MM.1S (cell line): Measurements from ENCODE around the gene TCEAL9.

Experiments used
- DNase-seq: peaks from one replicate; pipeline ENCODE4 v3.0.0-alpha.2; 2015
- H2AFZ ChIP-seq: fragments of 300-600 bp; sonication (generic); 2 replicates; pipeline ENCODE4 v1.6.0; 2016; ENCODE audit warnings: antibody characterized with exemption, low read length
- H3F3A ChIP-seq: fragments of 300-600 bp; sonication (generic); 2 replicates; pipeline ENCODE4 v1.6.1; 2016; ENCODE audit warnings: mild to moderate bottlenecking, antibody characterized with exemption, low read length, moderate library complexity, mixed read lengths; ENCODE audit not compliant: insufficient read depth
- H3K27ac ChIP-seq: fragments of 300-600 bp; sonication (generic); 2 replicates; pipeline ENCODE4 v1.5.1; 2016; ENCODE audit warnings: mild to moderate bottlenecking, low read length
- H3K27me3 ChIP-seq: fragments of 300-600 bp; sonication (generic); replicated peaks from 2 replicates; pipeline ENCODE4 v1.6.0; 2016; ENCODE audit warnings: low read length; ENCODE audit not compliant: insufficient read depth
- H3K36me3 ChIP-seq: fragments of 300-600 bp; sonication (generic); replicated peaks from 2 replicates; pipeline ENCODE4 v1.6.1; 2016; ENCODE audit warnings: mild to moderate bottlenecking, low read length, mixed read lengths; ENCODE audit not compliant: insufficient read depth
- H3K4me1 ChIP-seq: fragments of 300-600 bp; sonication (generic); 2 replicates; pipeline ENCODE4 v1.6.1; 2016; ENCODE audit warnings: low read length, mixed read lengths
- H3K4me2 ChIP-seq: fragments of 300-600 bp; sonication (generic); 2 replicates; pipeline ENCODE4 v1.6.0; 2016; ENCODE audit warnings: low read depth, low read length
- H3K4me3 ChIP-seq: fragments of 300-600 bp; sonication (generic); 2 replicates; pipeline ENCODE4 v1.5.1; 2016; ENCODE audit warnings: low read length, mixed read lengths
- H3K79me2 ChIP-seq: fragments of 300-600 bp; sonication (generic); 2 replicates; pipeline ENCODE4 v1.6.1; 2016; ENCODE audit warnings: mixed run types, low read length, mixed read lengths
- H3K9ac ChIP-seq: fragments of 300-600 bp; sonication (generic); 2 replicates; pipeline ENCODE4 v1.6.1; 2016; ENCODE audit warnings: low read length, mixed read lengths
- H3K9me2 ChIP-seq: fragments of 300-600 bp; sonication (generic); replicated peaks from 2 replicates; pipeline ENCODE4 v1.6.1; 2016; ENCODE audit warnings: mild to moderate bottlenecking, low read length, mixed read lengths; ENCODE audit not compliant: insufficient read depth
- H3K9me3 ChIP-seq: fragments of 300-600 bp; sonication (generic); replicated peaks from 2 replicates; pipeline ENCODE4 v1.6.1; 2016; ENCODE audit warnings: mild to moderate bottlenecking, low read length, mixed read lengths; ENCODE audit not compliant: insufficient read depth
- H4K20me1 ChIP-seq: fragments of 300-600 bp; sonication (generic); 2 replicates; pipeline ENCODE4 v1.6.1; 2016; ENCODE audit warnings: mild to moderate bottlenecking, low read length, moderate library complexity, mixed read lengths; ENCODE audit not compliant: insufficient read depth
- EZH2 ChIP-seq: fragments of 300-600 bp; sonication (generic); optimal IDR thresholded peaks from 2 replicates; pipeline ENCODE3; 2017; ENCODE audit warnings: low read depth, mild to moderate bottlenecking, antibody characterized with exemption, low read length, mixed read lengths
- EZH2phosphoT487 ChIP-seq: fragments of 300-600 bp; sonication (generic); IDR thresholded peaks from 2 replicates; pipeline ENCODE4 v1.6.1; 2018; ENCODE audit warnings: antibody characterized with exemption, low read length
- TF ChIP-seq, protein P1 (sequence below): fragments of 300-600 bp; sonication (generic); IDR thresholded peaks from 2 replicates; pipeline ENCODE4 v1.5.1; 2016; ENCODE audit warnings: antibody characterized with exemption, low read length, mixed read lengths

The TCEAL9 gene

DNA sequence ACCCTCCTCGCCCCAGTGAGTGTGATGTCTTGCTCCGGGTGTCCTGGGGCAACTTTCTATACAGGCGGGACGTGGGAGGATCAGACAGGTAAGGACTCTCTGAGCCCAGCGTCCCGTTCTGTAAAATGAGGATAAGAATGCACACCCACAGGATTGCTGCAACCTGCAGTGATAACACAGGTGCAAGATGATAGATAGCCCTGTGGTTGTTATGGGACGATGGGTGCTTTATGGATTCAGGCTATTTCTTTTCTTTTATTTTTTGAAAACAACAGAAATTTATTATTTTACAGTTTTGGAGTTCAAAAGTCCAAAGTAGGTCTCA lies 48.7 kb downstream of the TCEAL9 start:
- Histone ChIP-seq H3F3A (no peaks in the 10 kb centered on the region), H3K4me3 (peak overlapping the region; percentile 64), H3K27ac (no peak overlapping the region; the same call in 1 of the 2 replicates), H2AFZ (peak overlapping the region; percentile 59), H3K4me1 (0 out of 2 replicates have a peak, but pooled peaks cover 4% of the 10 kb centered on the region), H3K9me3 (no peaks in the 10 kb centered on the region), H3K36me3 (no peaks in the 10 kb centered on the region), H3K9ac (peak overlapping the region; percentile 56), H3K9me2 (no peaks in the 10 kb centered on the region), H3K4me2 (peak overlapping the region; percentile 67), H3K79me2 (no peaks in the 10 kb centered on the region), H3K27me3 (no peaks in the 10 kb centered on the region), H4K20me1 (no peaks in the 10 kb centered on the region)
- DNase-seq, result no peak
- TF ChIP-seq, protein P1, sequence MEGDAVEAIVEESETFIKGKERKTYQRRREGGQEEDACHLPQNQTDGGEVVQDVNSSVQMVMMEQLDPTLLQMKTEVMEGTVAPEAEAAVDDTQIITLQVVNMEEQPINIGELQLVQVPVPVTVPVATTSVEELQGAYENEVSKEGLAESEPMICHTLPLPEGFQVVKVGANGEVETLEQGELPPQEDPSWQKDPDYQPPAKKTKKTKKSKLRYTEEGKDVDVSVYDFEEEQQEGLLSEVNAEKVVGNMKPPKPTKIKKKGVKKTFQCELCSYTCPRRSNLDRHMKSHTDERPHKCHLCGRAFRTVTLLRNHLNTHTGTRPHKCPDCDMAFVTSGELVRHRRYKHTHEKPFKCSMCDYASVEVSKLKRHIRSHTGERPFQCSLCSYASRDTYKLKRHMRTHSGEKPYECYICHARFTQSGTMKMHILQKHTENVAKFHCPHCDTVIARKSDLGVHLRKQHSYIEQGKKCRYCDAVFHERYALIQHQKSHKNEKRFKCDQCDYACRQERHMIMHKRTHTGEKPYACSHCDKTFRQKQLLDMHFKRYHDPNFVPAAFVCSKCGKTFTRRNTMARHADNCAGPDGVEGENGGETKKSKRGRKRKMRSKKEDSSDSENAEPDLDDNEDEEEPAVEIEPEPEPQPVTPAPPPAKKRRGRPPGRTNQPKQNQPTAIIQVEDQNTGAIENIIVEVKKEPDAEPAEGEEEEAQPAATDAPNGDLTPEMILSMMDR, result no peak
- TF ChIP-seq EZH2phosphoT487 (no peak), EZH2 (no peak)

DNA sequence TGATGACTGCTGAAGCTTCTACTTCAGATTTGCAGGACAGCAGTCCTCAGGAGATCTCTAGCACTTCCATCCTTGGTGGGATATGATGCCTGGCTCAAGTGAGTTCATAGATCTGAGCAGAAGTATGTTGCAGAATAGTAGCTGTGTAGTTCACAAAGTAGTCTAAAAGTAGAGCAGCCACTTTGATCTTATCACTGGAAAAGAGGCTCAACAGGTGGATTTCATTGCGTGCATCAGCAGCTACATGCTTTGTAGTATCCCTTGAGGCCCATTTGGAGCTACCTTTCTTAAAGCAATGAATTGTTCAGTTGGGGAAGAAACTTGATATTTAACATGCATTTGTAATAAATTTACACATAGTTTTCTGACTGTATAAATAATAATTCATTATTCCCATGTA lies 50.0 kb downstream of the TCEAL9 start:
- no peaks in the 10 kb centered on the region for H3K27me3 ChIP-seq
- H3F3A ChIP-seq, result no peaks in the 10 kb centered on the region
- DNase-seq, result no peak
- H3K79me2 ChIP-seq, result no peaks in the 10 kb centered on the region
- no peak overlapping the region for H2AFZ ChIP-seq
- no peak overlapping the region for H3K27ac ChIP-seq
- H3K36me3 ChIP-seq, result no peaks in the 10 kb centered on the region
- H3K4me2 ChIP-seq, result no peak overlapping the region
- no peaks in the 10 kb centered on the region for H4K20me1 ChIP-seq
- 0 out of 2 replicates have a peak, but pooled peaks cover 4% of the 10 kb centered on the region for H3K4me1 ChIP-seq
- no peaks in the 10 kb centered on the region for H3K9me3 ChIP-seq
- no peak for TF ChIP-seq EZH2
- no peak for TF ChIP-seq EZH2phosphoT487
- TF ChIP-seq, protein P1, result no peak
- no peak overlapping the region for H3K9ac ChIP-seq
- H3K4me3 ChIP-seq, result no peak overlapping the region
- H3K9me2 ChIP-seq, result no peaks in the 10 kb centered on the region

DNA sequence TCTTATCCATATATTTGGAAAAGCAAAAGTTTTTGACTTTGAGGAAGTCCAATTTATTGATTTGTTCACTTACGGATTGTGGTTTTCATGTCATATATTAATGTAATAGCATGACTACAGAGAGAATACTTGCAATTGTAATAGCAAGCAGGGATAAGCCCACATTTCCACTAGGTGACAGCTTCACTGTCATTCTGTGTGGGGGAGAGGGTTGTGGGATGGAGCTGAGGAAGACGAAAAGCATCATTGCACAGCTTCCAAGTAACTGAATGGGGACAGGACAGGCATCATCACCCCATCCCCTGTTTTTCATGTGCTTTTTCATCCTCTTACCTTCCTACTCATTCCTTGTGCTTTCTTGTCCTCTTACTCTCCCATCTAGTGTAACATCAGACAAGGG lies 51.5 kb downstream of the TCEAL9 start:
- Histone ChIP-seq H2AFZ (no peak overlapping the region), H3K9me2 (no peaks in the 10 kb centered on the region), H3K4me1 (0 out of 2 replicates have a peak, but pooled peaks cover 4% of the 10 kb centered on the region), H3K4me3 (no peak overlapping the region), H3K79me2 (no peaks in the 10 kb centered on the region), H3K36me3 (no peaks in the 10 kb centered on the region), H3K9me3 (no peaks in the 10 kb centered on the region), H4K20me1 (no peaks in the 10 kb centered on the region), H3K27ac (no peak overlapping the region), H3K9ac (no peak overlapping the region), H3K4me2 (no peak overlapping the region), H3F3A (no peaks in the 10 kb centered on the region), H3K27me3 (no peaks in the 10 kb centered on the region)
- no peak for DNase-seq
- TF ChIP-seq, protein P1, result no peak
- no peak for TF ChIP-seq EZH2
- no peak for TF ChIP-seq EZH2phosphoT487
